HG03103 (cell line): ENCODE data around the gene TROAP.

Source experiments
- ATAC-seq: cut with Tn5 transposase; IDR thresholded peaks from one replicate; pipeline ENCODE4 v1.9.1; 2021; ENCODE audit warnings: low read depth; ENCODE audit not compliant: unreplicated experiment

The TROAP gene

GRCh38 chr12:49342066-49342913 is 19.2 kb downstream of the TROAP start:
- ATAC-seq: peak; percentile 59

GRCh38 chr12:49342914-49343731 is 20.1 kb downstream of the TROAP start:
- no peak for ATAC-seq

- no peak for ATAC-seq
Measured at GRCh38 chr12:49344486-49345050, 21.5 kb downstream of the TROAP start.

- no peak for ATAC-seq
Measured at GRCh38 chr12:49345051-49345824, 22.2 kb downstream of the TROAP start.

GRCh38 chr12:49345825-49346658 is 23.0 kb downstream of the TROAP start:
- no peak for ATAC-seq

GRCh38 chr12:49346659-49347310 is 23.7 kb downstream of the TROAP start, which contains the start of gene DNAJC22:
Gene DNAJC22, plus strand, starts transcription at chr12:49346888. Its CDS starts 1,985 bp downstream, at chr12:49348873.
- no peak for ATAC-seq

- ATAC-seq: no peak
Measured at GRCh38 chr12:49347311-49348193, 24.5 kb downstream of the TROAP start.

GRCh38 chr12:49348781-49349180 is 25.7 kb downstream of the TROAP start:
- ATAC-seq: no peak

- no peak for ATAC-seq
Measured at GRCh38 chr12:49349266-49349665, 26.2 kb downstream of the TROAP start.

GRCh38 chr12:49352351-49352750 is 29.3 kb downstream of the TROAP start:
- ATAC-seq: no peak

- no peak for ATAC-seq
Measured at GRCh38 chr12:49355913-49356312, 32.9 kb downstream of the TROAP start.

- ATAC-seq: no peak
Measured at GRCh38 chr12:49357103-49357678, 34.1 kb downstream of the TROAP start.

GRCh38 chr12:49358483-49359141 is 35.6 kb downstream of the TROAP start:
- ATAC-seq: no peak

GRCh38 chr12:49359671-49360070 is 36.6 kb downstream of the TROAP start:
- ATAC-seq: no peak

GRCh38 chr12:49362077-49362476 is 39.0 kb downstream of the TROAP start:
- no peak for ATAC-seq

GRCh38 chr12:49364989-49365388 is 41.9 kb downstream of the TROAP start:
- ATAC-seq: no peak

- ATAC-seq: no peak
Measured at GRCh38 chr12:49365542-49365941, 42.5 kb downstream of the TROAP start.
